WERI-Rb-1 (cell line): ENCODE measurements around the gene NELFCD.
"Not testable (repeated sequence)": the region's sequence is repeated elsewhere in the genome, so short reads cannot be mapped to it uniquely, and the experiment has no call there.

ENCODE experiments used
- DNase-seq: peaks from one replicate; pipeline ENCODE4 v3.0.0-alpha.2; 2020
- H3K27ac ChIP-seq: fragments of 250-450 bp; sonication (Bioruptor Pico); 2 replicates; pipeline ENCODE4 v1.5.1; 2020; ENCODE audit warnings: mild to moderate bottlenecking, moderate library complexity
- H3K27me3 ChIP-seq: fragments of 250-450 bp; sonication (Bioruptor Pico); 2 replicates; pipeline ENCODE4 v1.5.1; 2021; ENCODE audit warnings: mild to moderate bottlenecking, low read depth, moderate library complexity; ENCODE audit not compliant: insufficient read depth, severe bottlenecking
- H3K36me3 ChIP-seq: fragments of 250-450 bp; sonication (Bioruptor Pico); 2 replicates; pipeline ENCODE4 v1.5.1; 2020; ENCODE audit warnings: mild to moderate bottlenecking, moderate library complexity
- H3K4me3 ChIP-seq: 2 replicates; pipeline ENCODE4 v1.5.1; 2011; ENCODE audit warnings: low read depth, mild to moderate bottlenecking, control low read depth, low read length
- H3K9me3 ChIP-seq: fragments of 250-450 bp; sonication (Bioruptor Pico); 2 replicates; pipeline ENCODE4 v1.5.1; 2021; ENCODE audit warnings: mild to moderate bottlenecking, moderate library complexity; ENCODE audit not compliant: severe bottlenecking
- TF ChIP-seq, protein P1 (sequence below): IDR thresholded peaks from 2 replicates; pipeline ENCODE4 v1.5.1; 2011; ENCODE audit warnings: low read depth, mild to moderate bottlenecking, control low read depth, inconsistent platforms, low read length

The NELFCD gene

GRCh38 chr20:59010995-59011873 lies 30.2 kb downstream of the NELFCD start:
- TF ChIP-seq, protein P1, sequence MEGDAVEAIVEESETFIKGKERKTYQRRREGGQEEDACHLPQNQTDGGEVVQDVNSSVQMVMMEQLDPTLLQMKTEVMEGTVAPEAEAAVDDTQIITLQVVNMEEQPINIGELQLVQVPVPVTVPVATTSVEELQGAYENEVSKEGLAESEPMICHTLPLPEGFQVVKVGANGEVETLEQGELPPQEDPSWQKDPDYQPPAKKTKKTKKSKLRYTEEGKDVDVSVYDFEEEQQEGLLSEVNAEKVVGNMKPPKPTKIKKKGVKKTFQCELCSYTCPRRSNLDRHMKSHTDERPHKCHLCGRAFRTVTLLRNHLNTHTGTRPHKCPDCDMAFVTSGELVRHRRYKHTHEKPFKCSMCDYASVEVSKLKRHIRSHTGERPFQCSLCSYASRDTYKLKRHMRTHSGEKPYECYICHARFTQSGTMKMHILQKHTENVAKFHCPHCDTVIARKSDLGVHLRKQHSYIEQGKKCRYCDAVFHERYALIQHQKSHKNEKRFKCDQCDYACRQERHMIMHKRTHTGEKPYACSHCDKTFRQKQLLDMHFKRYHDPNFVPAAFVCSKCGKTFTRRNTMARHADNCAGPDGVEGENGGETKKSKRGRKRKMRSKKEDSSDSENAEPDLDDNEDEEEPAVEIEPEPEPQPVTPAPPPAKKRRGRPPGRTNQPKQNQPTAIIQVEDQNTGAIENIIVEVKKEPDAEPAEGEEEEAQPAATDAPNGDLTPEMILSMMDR = no peak
- H3K36me3 ChIP-seq = no peaks in the 10 kb centered on the region
- H3K27ac ChIP-seq = no peak overlapping the region
- no peak overlapping the region for H3K4me3 ChIP-seq
- no peak for DNase-seq
- H3K9me3 ChIP-seq = no peaks in the 10 kb centered on the region
- no peaks in the 10 kb centered on the region for H3K27me3 ChIP-seq

GRCh38 chr20:59011874-59012157 lies 30.8 kb downstream of the NELFCD start:
- not testable (repeated sequence) for H3K27ac ChIP-seq, H3K9me3 ChIP-seq, DNase-seq, H3K36me3 ChIP-seq, H3K27me3 ChIP-seq, H3K4me3 ChIP-seq

GRCh38 chr20:59013031-59013951 lies 32.2 kb downstream of the NELFCD start:
- TF ChIP-seq, protein P1 = no peak
- DNase-seq = no peak
- no peaks in the 10 kb centered on the region for H3K27me3 ChIP-seq
- H3K4me3 ChIP-seq = no peak overlapping the region
- no peaks in the 10 kb centered on the region for H3K36me3 ChIP-seq
- H3K27ac ChIP-seq = no peak overlapping the region
- no peaks in the 10 kb centered on the region for H3K9me3 ChIP-seq

DNA sequence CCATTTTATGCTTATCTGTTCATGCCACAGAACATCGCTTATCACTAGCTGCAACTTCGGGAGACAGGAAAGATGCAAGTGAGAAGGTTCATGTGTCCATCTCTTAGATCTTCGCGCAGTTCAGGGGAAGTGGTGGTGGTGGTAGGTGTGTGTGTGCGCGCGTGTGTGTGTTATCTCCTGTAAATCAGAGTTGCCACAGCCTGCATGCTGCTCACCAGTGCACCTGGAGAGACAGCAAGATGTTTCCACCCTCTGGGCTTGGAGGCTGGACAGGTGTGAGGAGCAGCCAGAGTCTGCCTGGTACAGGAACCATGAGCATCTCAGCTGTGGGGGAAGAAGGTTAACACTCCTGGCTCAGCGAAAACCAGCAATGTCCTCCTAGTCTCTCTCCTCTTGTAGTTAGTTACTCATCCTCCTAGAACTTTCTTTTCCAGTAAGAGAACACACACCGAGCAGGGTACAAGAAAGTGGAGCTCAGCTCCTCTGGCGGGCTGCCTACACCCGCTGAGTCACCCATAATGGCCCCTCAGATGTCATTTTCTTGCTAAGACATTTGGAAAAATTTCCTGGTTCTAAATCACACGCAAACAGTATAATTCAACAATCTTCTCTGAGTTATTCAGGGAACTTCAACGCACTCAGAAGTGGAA lies 33.0 kb downstream of the NELFCD start:
- TF ChIP-seq, protein P1 = no peak
- H3K4me3 ChIP-seq = no peak overlapping the region
- no peaks in the 10 kb centered on the region for H3K36me3 ChIP-seq
- no peak overlapping the region for H3K27ac ChIP-seq
- no peaks in the 10 kb centered on the region for H3K9me3 ChIP-seq
- H3K27me3 ChIP-seq = no peaks in the 10 kb centered on the region
- DNase-seq = no peak

DNA sequence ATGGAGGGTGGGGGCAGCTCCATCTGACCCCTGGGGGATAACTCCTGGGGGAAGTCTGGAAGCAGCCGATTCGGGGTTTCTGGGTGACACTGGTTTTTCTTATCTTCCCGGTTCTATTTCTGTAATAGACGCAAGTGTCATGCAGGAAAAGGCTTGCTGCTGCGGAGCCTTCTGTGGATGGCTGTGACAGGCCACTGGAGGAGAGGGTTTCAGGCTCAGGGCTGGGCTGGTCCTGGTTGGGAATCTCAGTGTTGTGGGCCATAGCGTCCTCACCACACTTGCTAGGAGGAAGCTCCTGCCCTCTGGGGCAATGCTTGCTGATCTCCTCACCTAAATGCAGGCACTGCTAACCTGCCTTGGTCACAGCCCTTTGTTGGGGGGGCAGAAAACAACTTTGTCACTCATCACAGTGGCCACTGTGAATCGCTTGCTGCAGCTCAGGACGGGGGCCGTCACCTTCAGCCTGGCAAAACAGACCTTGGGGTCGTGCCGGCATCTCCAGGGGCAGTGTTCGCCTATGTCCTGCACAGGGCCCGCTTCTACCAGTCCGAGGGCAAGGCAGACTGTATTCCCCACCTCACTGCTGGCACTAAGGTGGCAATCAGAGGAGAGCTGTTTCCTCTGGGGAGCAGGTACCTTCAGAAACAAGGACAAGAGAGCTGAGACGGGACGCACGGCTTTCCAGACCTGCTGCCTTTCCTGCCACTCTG lies 33.8 kb downstream of the NELFCD start:
- H3K9me3 ChIP-seq = no peaks in the 10 kb centered on the region
- H3K4me3 ChIP-seq = no peak overlapping the region
- no peak for DNase-seq
- no peak overlapping the region for H3K27ac ChIP-seq
- TF ChIP-seq, protein P1 = no peak
- no peaks in the 10 kb centered on the region for H3K27me3 ChIP-seq
- H3K36me3 ChIP-seq = no peaks in the 10 kb centered on the region
